Glomerular endothelial cell (primary cell): ENCODE results near the gene CHERP. TPM values are rescaled to one million over a fixed set of nuclear protein-coding genes. Genes with fewer than 3 reads are reported as not detected.
A peak's percentile ranks its signal among the peaks of the same experiment; 100 is the strongest.
"Not testable (repeated sequence)": the region's sequence is repeated elsewhere in the genome, so short reads cannot be mapped to it uniquely, and the experiment has no call there.

Source experiments
- DNase-seq: peaks from one replicate; pipeline ENCODE4 v3.0.0-alpha.2; 2011; ENCODE audit warnings: low read depth, low spot score; ENCODE audit errors: extremely low read depth
- total RNA-seq: library from RNA; depleted of rRNA; stranded (reverse); fragments of >200 nt; gene quantifications from 2 replicates; pipeline ENCODE4 v1.2.3, GENCODE V29; 2015

The CHERP gene
- total RNA-seq, 1 donor from 2014 or later, result 22.3 TPM

DNA sequence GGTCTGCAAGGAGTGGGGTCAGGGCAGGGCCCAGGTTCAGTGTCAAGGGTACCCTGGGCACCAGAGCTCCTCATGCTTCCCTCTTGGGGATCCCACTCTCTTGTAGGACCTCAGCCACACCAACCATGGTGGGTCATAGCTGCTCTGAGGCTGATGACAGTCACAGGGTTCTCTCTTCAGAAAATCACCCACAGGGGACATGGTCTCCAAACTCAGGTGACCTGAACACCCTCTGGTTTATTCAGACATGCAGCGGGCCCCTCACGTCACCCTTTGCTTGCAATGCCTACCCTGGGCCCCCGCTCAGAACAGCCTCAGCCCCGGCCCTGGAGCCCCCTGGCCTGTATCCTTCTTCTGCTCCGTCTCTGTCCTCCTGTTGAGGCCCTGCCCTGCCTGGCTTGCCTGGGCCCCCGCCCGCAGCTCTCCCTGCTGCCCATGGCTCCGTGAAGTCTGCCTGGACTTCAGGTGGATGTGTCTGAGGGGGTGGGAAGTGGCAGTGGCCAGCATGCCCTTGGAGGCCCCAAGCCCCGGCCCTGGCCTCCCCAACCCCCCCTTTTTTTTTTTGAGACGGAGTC lies 20.4 kb downstream of the CHERP start:
- no peak for DNase-seq

DNA sequence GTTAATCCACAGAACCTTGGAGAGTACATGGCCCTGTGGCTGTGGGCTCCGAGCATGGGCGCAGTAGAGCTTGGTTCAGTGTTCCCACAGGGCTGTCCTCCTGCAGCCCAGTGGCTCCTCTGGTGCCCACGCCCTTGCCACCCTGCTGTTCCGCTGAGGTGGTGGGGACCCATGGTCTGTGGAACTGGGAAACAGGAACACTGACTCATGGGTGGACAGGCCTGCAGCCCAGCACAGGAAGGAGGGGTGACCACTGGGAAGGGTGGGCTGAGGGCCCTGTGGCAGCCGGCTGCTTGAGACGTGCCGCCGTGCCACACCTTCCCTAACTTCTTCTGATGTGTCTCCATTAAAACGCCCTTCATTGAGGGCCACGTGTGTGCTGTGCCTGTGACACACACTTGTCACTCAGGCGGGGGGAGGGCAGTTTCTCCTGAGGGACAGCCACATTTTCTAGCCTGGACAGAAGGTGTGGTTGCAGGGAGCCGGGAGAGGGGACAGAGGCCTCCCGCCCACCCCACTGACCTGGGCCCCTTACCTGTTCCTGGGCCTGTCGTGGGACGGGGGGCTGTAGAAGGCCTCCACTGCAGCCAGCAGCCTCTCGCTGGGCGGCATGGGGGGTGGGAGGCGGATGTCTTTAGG lies 21.1 kb downstream of the CHERP start:
- DNase-seq, result no peak

DNA sequence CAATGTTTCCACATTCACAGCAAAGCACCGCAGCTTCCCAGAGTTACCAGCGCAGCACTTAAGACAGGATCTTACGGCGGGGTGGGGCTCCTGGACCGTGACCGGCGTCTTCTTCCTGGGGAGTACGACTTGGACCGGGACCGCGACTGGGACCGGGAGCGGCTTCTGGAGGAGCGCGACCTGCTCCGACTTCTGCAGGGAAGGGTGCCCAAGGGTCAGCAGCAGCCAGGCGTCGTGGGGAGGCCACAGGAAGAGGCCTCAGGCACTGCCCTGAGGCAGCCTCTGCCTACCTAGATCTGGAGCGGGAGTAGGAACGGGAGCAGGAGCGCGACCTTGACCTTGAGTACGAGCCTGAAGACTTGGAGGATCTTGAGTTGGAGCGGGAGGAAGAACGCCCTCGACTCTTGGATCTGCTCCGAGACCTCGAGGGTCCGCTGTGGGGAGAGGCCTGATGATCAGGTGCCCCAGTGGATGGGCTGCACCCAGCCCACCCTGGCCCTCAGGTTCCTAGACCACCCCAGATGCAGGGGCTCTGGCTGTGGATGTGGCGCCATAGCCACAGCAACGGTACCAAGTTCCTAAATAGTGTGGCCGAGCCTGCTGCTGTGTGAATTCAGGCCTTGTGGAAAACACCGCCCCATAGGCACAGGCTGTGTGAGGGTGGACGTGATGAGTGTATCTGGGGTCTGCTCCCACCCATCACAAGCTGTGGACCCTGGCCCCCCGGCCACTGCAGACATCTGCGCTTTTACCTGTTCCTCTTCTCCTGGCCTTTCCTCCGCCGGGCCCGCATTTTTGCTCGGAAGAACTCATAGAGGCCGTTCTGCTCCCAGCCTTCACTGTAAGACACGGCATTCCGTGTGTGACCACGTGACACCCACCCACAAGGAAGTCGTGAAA lies 21.9 kb downstream of the CHERP start:
- no peak for DNase-seq

DNA sequence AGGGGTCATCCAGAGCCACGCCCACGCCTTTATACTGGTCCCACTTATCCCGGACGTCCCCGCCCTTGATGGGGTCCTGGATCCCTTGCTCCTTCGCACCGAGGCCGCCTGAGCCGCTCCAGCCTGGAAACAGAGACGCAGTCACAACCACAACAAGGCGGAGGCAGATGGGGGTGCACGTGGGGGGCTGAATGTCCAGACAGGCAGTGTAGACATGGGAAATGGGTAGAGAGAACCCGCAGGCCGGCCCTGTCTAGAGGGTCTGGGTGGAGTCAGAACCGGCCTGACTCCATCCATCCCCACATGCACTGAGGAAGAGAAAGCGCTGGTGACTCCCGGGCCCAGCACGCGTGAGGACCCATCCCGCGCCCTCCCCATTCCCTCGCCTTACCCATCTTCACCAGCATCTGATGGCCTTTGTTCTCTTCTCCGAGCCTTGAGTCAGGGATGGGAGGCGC lies 23.0 kb downstream of the CHERP start:
- no peak for DNase-seq

DNA sequence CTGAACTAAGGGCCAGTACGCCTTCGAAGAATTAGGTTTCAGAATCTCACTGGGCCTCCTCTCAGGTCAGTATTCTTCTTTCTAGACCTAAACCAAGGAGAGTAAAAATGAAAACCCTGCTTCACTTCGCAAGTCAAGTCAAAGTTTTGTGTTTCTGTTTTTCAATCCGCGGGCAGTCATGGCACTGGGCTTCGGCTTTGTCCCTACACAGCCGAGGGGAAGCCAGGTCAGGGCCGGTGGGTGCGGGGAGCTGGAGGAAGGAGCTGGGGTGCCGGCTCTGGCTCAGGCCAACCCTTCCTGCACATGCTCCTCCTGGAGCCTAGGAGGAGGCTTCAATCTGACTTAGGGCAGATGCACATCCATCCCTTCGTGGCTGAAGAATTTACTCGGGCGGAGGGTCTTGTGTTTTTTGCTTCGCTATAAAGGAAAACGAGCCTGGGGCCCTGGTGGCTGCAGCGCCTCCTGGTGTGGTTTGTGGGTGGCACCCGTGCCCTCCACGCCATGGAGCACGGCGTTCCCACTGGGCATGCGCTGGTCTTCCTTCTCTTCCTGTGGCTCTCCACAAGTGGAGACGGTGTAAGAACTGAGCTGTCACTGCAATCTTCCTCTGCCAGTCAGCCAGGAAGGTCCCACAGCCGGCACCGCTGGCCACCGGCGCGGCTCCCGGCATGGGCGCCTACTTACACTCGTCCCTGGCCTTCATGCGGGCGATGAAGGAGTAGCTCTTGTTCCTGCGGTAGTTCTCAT lies 23.6 kb downstream of the CHERP start:
- DNase-seq, result no peak

DNA sequence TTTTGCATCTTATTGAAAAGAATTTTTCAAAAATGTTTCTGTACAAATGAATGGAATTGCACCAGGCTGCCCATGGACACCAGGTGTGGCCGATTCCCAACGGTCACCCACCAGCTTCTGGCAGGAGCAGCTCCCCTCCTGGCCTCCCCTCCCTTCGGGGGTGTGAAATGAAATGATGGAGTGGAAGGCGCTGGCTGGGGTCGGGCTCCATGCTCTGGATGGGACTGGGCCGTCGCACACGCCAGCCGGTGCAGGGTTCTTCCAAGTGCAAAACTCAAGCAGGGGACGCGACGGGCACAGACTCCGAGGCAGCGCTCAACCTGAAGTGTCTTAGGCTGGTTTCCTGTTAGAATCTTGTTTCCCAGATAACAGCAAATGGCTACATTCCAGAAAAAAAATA lies 24.2 kb downstream of the CHERP start:
- no peak for DNase-seq

DNA sequence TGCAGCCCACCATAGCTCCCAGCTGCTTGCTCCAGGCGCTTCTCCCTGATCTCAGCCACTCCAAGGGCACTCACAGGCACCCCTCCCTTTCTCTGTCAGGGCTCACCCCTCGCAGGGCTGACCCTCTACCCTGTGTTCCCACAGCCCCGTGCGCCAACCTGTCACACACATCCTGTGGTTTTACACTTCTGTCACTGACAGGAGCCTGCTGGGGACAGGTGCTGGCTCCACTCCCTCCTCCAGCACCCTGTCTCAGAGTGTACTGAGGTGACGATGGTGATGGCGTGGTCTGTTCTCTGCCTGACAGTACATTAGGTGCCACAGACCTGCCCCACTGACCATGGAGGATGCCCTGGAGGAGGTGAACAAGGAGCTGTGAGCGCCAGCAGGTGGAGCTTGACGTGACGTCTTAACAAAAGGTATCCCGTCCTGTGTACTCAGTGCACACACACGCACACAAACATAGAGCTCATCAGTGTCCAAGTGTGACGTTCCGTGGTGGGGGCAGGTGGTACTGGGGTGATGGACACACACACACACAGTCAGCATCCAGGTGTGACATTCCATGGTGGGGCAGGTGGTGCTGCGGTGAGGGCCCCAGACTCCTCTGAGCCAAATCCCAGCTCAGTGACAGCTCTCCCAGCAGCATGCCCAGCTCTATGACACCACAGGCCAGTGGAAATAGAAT lies 25.2 kb downstream of the CHERP start:
- DNase-seq, result no peak

DNA sequence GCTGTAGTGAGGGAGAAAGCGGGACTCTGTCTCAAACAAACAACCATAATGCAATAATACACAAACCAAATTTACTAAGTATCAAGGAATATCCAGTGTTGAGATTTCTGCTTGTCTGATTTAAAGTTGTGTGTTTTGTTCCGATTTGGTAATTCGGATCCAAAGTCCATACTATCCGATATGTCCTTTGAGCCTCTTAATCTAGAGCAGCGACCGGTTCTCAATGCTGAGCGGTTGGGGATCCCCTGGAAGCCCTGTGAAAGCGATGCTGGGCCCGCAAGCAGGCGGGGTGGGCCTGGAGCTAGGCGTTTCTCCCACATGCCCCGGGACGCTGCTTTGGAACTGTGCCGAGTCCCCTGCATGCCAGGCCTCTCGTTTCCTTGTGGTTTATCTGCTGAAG lies 25.9 kb downstream of the CHERP start:
- DNase-seq, result no peak

DNA sequence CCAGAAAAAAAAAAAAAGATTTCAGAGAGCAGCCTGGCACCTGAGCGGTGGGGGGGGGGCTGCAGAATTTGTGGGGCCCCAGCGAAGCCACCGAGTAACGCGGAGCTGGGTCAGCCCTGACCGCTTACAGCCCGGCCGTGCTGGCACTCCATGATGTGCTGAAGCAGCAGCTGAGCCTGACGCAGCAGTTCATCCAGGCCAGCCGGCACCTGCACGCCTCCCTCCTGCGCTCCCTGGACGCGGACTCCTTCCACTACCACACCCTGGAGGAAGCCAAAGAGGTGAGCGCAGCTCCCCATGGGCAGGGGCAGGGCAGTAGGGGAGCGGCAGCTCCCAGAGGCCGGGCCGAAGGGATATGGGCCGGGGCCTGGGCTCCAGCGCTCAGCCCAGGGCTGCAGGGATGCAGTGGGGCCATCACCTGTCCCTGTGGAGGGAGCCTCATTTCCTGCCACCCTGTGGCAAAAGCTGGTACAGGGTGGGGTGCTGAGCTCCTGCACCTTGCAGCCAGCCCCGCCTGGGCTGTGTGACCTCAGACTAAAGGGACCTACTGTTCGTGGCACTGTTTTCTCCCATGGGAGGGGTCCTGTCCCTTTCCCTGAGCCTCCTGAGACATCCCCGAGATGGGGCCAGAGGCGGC lies 27.7 kb downstream of the CHERP start:
- no peak for DNase-seq

DNA sequence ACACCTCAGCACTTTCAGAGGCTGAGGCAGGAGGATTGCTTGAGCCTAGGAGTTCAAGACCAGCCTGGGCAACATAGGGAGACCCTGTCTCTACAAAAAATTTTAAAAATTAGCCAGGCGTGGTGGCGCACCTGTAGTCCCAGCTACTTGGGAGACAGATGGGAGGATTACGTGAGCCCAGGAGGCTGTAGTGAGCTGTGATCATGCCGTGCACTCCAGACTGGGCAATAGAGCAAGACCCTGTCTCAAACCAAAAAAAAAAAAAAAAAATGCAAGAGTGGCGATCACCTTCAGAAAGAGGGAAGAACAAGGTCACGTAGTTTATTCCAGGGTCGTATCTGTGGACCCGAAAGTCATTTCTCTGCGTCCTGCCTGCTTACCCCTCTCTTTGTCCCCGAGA lies 29.6 kb downstream of the CHERP start:
- not testable (repeated sequence) for DNase-seq

DNA sequence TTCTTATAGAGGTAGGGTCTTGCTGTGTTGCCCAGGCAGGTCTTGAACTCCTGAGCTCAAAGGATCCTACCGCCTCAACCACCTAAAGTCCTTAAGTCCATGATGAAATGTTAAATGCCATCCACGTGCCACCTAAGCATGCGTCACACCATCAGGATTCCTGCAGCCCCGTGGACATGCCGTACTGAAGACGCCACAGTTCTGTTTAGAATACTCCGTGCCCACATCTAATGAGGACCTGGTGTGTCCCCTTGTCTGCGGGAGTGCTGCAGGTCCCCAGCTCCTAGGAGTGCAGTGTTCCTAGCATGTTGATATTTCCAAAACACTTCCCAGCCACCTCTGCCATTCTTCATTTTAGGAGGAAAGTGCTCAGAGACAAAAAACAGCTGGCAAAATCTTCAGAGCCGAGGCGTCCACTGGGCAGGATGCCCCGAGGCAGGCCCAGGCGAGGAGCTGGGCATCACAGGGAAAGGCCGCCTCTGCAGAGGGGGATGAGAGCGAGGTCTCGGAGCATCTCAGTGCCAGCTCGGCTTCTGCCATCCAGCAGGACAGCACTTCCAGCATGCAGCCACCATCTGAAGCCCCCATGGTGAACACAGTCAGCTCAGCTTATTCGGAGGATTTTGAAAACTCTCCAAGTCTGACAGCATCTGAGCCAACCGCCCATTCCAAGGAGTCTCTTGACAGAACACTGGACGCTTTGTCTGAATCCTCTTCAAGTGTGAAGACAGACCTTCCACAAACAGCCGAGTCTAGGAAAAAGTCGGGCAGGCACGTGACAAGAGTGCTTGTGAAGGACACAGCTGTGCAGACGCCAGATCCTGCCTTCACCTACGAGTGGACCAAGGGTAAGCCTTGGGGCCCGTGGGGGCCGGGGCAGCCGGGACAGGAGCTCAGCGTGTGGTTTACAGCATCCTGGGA lies 32.8 kb downstream of the CHERP start:
- no peak for DNase-seq

DNA sequence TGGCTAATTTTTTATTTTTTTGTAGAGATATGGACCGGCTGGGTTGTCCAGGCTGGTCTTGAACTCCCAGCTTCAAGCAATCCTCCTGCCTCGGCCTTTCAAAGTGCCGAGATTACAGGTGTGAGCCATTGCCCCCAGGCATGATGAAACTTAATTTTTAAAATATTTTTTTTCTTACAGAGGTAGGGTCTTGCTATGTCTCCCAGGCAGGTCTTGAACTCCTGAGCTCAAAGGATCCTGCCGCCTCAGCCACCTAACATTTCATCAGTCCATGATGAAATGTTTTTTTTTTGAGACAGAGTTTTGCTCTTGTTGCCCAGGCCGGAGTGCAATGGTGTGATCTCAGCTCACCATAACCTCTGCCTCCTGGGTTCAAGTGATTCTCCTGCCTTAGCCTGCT lies 33.7 kb downstream of the CHERP start:
- no peak for DNase-seq

DNA sequence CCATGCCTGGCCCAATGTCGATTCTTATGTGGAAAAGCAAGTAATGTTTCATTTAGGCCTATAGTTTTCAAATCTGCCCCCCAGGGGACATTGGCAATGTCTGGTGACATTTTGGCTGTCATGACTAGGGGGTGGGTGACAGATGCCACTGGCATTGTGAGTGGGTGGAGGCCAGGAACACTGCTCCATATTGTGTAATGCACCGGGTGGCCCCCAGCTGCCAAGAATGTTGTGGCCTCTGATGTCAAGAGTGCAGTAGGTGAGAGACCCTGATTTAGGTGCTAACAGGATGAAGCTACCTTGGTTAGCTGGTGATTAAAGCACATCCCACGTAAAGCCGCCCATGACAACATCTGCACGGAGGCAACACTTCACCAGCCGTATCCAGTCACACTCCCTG lies 35.3 kb downstream of the CHERP start:
- DNase-seq, result no peak

DNA sequence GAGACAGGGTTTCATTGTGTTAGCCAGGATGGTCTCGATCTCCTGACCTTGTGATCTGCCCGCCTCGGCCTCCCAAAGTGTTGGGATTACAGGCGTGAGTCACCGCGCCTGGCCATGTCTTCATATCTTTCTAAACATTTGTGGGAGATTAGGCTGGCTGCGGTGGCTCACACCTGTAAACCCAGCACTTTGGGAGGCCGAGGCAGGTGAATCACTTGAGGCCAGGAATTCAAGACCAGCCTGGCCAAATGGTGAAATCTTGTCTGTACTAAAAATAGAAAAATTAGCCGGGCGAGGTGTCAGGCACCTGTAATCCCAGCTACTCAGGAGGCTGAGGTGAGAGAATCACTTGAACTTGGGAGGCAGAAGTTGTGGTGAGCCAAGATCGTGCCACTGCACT lies 36.1 kb downstream of the CHERP start:
- DNase-seq, result not testable (repeated sequence)

DNA sequence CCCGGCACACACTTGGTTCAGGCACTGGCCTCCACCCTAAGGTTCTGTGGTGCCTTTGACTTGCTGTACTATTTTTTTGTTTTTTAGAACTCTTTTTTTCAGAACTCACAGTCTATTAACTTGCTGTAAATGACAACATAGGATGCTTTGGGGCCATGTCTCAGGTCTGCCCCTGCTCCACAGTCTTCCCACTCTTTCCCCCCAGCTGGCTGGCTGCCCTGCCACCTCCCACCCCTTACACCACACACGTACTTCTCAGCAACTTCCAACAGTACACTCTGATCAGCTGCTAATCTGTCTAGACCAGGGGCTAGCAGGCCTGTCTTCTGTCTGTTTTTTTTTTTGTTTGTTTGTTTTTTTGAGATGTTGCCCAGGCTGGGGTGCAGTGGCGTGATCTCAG lies 38.0 kb downstream of the CHERP start:
- DNase-seq, result no peak

DNA sequence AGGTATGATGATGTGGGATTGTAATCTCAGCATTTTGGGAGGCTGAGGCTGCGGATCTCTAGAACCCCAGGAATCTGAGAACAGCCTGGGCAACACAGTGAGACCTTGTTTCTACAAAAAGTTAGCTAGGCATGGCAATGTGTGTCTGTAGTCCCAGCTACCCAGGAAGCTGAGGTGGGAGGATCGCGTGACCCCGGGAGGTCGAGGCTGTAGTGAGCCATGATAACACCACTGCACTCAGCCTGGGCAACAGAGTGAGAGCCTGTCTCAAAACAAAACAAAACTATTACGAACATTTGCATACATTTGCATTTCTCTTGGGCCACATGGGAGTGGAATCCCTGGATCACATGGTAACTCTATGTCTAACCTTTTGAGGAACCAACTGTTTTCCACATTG lies 44.4 kb downstream of the CHERP start:
- no peak for DNase-seq

DNA sequence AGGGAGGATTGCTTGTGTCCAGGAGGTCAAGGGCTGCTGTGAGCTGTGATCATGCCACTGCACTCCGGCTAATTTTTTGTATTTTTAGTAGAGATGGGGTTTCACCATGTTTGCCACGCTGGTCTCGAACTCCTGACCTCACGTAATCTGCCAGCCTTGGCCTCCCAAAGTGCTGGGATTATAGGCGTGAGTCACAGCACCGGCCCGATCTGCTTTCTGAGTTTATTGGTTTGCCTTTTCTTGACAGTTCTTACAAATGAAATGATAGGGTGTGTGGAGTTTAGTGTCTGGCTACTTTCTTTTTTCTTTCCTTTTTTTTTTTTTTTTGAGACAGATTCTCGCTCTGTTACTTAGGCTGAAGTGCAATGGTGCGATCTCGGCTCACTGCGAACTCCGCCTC lies 45.2 kb downstream of the CHERP start:
- DNase-seq, result no peak

DNA sequence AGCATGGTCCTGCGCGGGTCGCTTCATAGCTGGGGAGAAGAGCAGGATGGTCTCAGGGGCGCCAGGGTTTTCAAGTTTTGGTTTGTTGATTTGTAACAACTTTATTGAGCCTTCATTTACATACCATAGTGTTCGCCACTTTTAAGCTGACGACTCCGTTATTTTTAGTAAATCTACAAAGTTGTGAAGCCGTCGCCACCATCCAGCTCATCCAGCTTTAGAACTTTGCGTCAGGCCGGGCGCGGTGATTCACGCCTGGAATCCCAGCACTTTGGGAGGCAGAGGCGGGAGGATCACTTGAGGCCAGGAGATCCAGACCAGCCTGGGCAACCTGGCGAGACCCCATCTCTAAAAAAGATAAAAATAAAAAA lies 45.6 kb downstream of the CHERP start:
- DNase-seq, result no peak

DNA sequence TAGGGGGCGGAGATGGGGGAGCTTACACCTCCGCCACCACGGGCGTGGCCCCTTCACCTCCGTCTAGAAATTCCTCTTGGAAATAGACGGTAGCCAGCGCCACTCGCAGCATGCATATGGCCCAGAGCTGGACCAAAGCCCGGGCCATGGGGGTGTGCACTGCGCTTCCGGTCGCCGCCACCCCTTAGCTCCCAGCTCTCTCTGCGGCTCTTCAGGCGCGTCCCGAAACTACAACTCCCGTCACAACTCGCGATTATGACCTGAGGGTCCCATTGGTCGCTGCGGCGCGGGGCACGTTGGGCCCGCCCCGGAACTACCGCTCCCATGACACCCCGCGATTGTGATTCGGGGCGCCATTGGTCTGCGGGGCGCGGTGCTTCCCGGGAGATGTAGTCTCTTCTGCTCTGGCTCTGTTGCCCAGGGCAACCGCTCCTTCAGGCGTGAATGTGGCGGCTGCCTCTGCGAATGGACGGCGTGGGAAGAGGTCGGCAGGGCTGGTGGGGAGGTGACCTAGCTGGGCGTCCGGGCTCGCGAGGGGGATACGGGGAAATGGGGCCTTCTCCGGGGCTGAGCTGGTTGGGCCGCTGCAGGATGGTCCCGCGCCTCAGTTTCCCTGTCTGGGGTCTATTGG lies 46.1 kb downstream of the CHERP start, which contains the start of the genes C19orf44 and CALR3:
Gene C19orf44, plus strand, starts transcription at position 413 of the 631 bp plus-strand sequence. CDS start 4,399 bp downstream, outside the sequence.
Gene CALR3, minus strand, starts transcription at position 186 of the 631 bp plus-strand sequence. Its CDS starts 38 bp downstream, at position 148.
- peak; percentile 77 for DNase-seq
